Body of pancreas (tissue), 4 donors: ENCODE measurements around the gene SS18L1. TPM values are rescaled to one million over a fixed set of nuclear protein-coding genes. Genes with fewer than 3 reads are reported as not detected.

Source experiments
- ATAC-seq: fragments of 150-250 bp; one replicate; pipeline ENCODE4 v1.9.1; 2016
- DNase-seq, 4 donors: peaks; one replicate each; pipeline ENCODE4 v3.0.0-alpha.2; 2019
- H3K27ac ChIP-seq, 4 donors: fragments of 200-600 bp; sonication (generic); 1 replicate in 3 of 4; 2 replicates in 1 of 4; pipeline versions ENCODE4 v1.5.1 to v1.6.1; 2016 to 2019; ENCODE audit warnings: mild to moderate bottlenecking in 1 of 4, mixed read lengths in 1 of 4, moderate library complexity in 1 of 4
- H3K27me3 ChIP-seq, 2 donors: fragments of 200-600 bp; sonication (generic); one replicate each; pipeline ENCODE4 v1.6.0; 2016; ENCODE audit warnings: mild to moderate bottlenecking in 1 of 2
- H3K36me3 ChIP-seq, 2 donors: fragments of 200-600 bp; sonication (generic); replicated peaks in 1 of 2; 2 replicates each; pipeline ENCODE4 v1.5.1; 2016; ENCODE audit warnings: low read depth in 2 of 2; ENCODE audit not compliant: insufficient read depth in 1 of 2
- H3K4me1 ChIP-seq: fragments of 200-600 bp; sonication (generic); one replicate; pipeline ENCODE4 v1.6.0; 2016
- H3K4me3 ChIP-seq, 2 donors: fragments of 200-600 bp; sonication (generic); 1 replicate in 1 of 2; 2 replicates in 1 of 2; pipeline ENCODE4 v1.5.1; 2016 to 2019
- H3K9me3 ChIP-seq, 3 donors: fragments of 200-600 bp; sonication (generic); 1 replicate in 2 of 3; 2 replicates in 1 of 3; pipeline ENCODE4 v1.5.1; 2016
- POLR2A ChIP-seq, 3 donors: fragments of 450-650 bp; IDR thresholded peaks; one replicate each; pipeline ENCODE4 v1.6.1; 2016; ENCODE audit warnings: antibody characterized with exemption in 3 of 3, mild to moderate bottlenecking in 2 of 3
- WGBS, 2 donors: methylation state at CpG; one replicate each; pipeline ENCODE4 v1.1.5; 2017; 5-methylcytosine and 5-hydroxymethylcytosine counted together
- intact Hi-C: fragments of 100-400 bp; cut with DNase I; formaldehyde crosslinking; loops from one replicate; pipeline ENCODE4 v1.15.1; 2023
- total RNA-seq, 2 donors: library from RNA; depleted of rRNA; stranded (reverse); fragments of >200 nt; gene quantifications; one replicate each; pipeline ENCODE4 v1.1.0, GENCODE V29; 2016
- TF ChIP-seq, protein P1 (sequence below), 7 experiments: fragments of 450-650 bp in 4 of 7; fragments of 200-600 bp in 3 of 7; sonication (generic) in 3 of 7; IDR thresholded peaks; one replicate each; pipeline ENCODE4 v1.5.1; 2016 to 2019; ENCODE audit warnings: antibody characterized with exemption in 7 of 7

SS18L1 gene, protein sequence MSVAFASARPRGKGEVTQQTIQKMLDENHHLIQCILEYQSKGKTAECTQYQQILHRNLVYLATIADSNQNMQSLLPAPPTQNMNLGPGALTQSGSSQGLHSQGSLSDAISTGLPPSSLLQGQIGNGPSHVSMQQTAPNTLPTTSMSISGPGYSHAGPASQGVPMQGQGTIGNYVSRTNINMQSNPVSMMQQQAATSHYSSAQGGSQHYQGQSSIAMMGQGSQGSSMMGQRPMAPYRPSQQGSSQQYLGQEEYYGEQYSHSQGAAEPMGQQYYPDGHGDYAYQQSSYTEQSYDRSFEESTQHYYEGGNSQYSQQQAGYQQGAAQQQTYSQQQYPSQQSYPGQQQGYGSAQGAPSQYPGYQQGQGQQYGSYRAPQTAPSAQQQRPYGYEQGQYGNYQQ
- total RNA-seq, result 10 to 100 TPM; 11.4 to 14.5 TPM

DNA sequence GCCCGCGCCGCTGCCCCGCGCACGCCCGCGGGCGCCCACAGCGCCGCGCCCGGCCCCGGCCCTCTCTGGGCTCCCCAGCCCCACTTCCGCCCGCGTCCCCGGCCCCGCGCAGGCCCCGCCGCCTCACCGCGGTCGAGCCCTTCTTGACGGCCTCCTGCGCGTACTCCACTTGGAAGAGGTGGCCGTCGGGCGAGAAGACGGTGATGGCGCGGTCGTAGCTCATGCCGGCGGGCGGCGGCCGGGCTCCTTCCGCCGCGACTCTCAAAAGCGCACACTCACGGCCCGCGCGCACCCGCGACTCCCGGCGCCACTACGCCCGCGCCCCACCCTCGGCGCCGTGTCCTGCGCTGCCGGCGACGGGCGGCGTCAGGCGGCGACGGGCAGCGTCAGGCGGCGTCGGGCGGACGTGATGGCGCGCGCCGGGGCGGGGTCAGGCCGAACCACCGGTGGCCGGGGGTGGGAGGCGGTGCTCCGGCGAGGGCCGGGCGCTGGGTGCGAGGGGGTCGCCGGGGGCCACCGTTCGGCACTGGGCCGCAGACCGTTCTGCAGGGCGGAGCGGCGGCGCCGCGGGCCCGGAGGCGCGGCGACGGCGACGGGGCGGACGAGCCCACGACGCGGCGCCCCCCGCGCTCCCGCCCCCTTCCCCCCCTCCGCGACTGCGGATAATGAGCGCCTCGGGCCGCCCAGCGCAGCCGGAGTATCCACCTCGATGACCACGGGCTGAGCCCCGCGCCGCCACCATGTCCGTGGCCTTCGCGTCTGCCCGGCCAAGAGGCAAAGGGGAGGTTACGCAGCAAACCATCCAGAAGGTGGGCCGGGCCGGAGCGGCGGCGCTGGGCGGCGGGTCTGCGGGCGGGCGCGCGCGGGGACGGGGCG, at the start of gene SS18L1, which contains the start of gene PSMA7:
TSS of gene SS18L1 (plus strand) at position 689 of the 876 bp plus-strand sequence. CDS start at position 741, 52 bp downstream.
TSS of gene PSMA7 (minus strand) at position 314 of the 876 bp plus-strand sequence. CDS start at position 223, 91 bp downstream.
- 0% methylated on average over 103 of the region's 148 CpGs; no CpG with 5 or more reads in 1 of the 2 donors for WGBS, 2 donors
- Histone ChIP-seq H3K27me3 (no peaks in the 10 kb centered on the region), H3K4me3 (peak within 1 kb of the TSS; percentile 2 to 35), H3K27ac (peak within 1 kb of the TSS; percentile 92 to 98 (median 92)), H3K4me1 (peaks cover 34% of the 10 kb centered on the region), H3K36me3 (peaks cover 8 to 13% of the 10 kb centered on the region in 2 donors), H3K9me3 (no peaks in the 10 kb centered on the region)
- DNase-seq, result peak; percentile 86 to 88 (median 86)
- ATAC-seq, result peak; percentile 93
- TF ChIP-seq, protein P1, sequence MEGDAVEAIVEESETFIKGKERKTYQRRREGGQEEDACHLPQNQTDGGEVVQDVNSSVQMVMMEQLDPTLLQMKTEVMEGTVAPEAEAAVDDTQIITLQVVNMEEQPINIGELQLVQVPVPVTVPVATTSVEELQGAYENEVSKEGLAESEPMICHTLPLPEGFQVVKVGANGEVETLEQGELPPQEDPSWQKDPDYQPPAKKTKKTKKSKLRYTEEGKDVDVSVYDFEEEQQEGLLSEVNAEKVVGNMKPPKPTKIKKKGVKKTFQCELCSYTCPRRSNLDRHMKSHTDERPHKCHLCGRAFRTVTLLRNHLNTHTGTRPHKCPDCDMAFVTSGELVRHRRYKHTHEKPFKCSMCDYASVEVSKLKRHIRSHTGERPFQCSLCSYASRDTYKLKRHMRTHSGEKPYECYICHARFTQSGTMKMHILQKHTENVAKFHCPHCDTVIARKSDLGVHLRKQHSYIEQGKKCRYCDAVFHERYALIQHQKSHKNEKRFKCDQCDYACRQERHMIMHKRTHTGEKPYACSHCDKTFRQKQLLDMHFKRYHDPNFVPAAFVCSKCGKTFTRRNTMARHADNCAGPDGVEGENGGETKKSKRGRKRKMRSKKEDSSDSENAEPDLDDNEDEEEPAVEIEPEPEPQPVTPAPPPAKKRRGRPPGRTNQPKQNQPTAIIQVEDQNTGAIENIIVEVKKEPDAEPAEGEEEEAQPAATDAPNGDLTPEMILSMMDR (IDR thresholded peaks at IDR 0.05), result peak in 1 of 7 experiments; percentile 7
- peak; percentile 79 to 91 (median 85) for TF ChIP-seq POLR2A (IDR thresholded peaks at IDR 0.05)
- intact Hi-C loops, result no loop called here

DNA sequence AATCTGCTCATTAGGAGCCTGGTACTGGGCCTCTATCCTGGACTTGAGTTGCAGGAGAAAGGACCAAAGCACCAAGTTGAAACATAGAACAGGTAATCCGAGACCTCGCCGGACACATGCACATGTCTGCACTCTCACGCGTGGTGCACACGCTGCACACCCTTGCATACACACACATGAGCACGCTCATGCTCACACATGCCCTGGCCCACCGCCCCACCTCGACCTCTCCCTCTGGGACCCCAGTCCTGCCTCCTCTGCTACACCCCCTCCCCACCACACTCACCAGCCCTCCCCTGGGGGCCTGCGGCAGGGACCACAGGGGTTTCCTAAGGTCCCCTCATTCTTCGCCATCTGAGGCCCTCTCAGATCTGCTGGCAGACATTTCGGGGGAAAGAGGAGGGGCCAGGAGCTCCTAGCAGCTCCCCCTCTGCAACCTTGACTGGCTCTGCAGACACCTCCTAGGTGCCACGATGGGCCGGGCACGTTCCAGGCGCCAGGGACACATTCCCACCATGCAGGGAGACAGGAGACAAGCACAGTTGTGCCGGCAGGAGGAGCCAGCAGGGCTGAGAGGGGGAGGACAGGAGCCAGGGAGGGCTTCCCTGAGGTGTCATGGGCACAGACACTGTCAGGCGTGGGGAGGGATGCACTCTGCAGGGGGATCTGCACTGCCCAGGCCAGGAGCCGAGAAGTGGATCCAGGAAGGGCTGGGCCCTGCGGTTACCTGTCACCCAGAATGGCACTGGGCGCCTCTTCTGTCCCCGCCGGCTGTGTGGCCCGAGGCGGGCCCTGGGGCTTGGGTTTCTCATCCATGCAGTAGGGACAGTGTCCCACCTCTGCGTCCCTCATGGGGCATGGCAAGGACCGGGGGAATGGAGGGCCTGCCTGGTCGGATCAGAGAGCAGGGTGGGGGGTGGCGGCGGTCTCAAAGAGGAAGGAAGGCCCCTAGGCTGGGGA, 46.9 kb upstream of the SS18L1 start:
- no peak overlapping the region for H3K4me3 ChIP-seq
- ATAC-seq (no peak), DNase-seq (no peak)
- 81 to 86% methylated on average over 16 to 30 of the region's 30 CpGs for WGBS, 2 donors
- H3K27ac ChIP-seq, result no peak overlapping the region
- intact Hi-C loops, result no loop called here
- no peaks in the 10 kb centered on the region for H3K4me1 ChIP-seq
- TF ChIP-seq, protein P1 (IDR thresholded peaks at IDR 0.05), result no peak
- no peak for TF ChIP-seq POLR2A (IDR thresholded peaks at IDR 0.05)
- no peaks in the 10 kb centered on the region for H3K36me3 ChIP-seq
- no peaks in the 10 kb centered on the region for H3K27me3 ChIP-seq
- H3K9me3 ChIP-seq, result peaks cover 0 to 8% (median 0%) of the 10 kb centered on the region in 3 donors

DNA sequence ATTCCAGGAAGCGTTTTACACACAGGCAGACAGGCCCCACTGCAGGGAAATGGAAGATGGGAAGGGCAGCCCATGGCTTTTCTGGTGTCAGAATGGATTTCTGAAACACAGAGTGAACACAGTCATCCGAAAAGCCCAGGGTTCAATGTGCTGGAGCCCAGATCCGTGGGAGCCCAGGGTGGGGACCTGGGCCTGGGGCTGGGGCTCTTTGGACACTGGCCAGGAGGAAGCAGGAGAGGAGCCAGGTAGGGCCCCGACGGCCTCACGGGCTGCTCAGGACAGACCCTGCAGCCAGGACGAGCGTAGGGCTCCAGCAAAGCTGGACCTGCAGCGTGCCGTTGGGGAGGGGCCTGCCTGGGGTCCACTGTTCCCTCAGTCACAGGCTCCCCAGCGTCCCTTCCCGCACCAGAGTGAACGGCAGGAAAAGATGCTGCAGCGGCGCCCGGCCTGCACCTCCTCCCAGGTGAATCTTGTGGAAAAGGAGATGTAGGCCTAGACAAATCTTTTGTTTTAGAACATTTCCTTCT, 45.6 kb upstream of the SS18L1 start:
- H3K4me3 ChIP-seq, result no peak overlapping the region
- no peak overlapping the region for H3K27ac ChIP-seq
- 71 to 88% methylated on average over 16 of the region's 16 CpGs for WGBS, 2 donors
- ATAC-seq (no peak), DNase-seq (no peak)
- intact Hi-C loops, result no loop called here
- H3K9me3 ChIP-seq, result peaks cover 0 to 8% (median 0%) of the 10 kb centered on the region in 3 donors
- H3K4me1 ChIP-seq, result no peaks in the 10 kb centered on the region
- H3K36me3 ChIP-seq, result no peaks in the 10 kb centered on the region
- no peak for TF ChIP-seq POLR2A (IDR thresholded peaks at IDR 0.05)
- TF ChIP-seq, protein P1 (IDR thresholded peaks at IDR 0.05), result no peak
- H3K27me3 ChIP-seq, result no peaks in the 10 kb centered on the region

- peaks cover 0 to 8% (median 0%) of the 10 kb centered on the region in 3 donors for H3K9me3 ChIP-seq
- H3K36me3 ChIP-seq, result no peaks in the 10 kb centered on the region
- DNase-seq (no peak), ATAC-seq (no peak)
- TF ChIP-seq POLR2A (IDR thresholded peaks at IDR 0.05), result no peak
- TF ChIP-seq, protein P1 (IDR thresholded peaks at IDR 0.05), result no peak
- WGBS, 2 donors, result 75 to 85% methylated on average over 4 of the region's 4 CpGs
- H3K4me1 ChIP-seq, result no peaks in the 10 kb centered on the region
- H3K27me3 ChIP-seq, result no peaks in the 10 kb centered on the region
- intact Hi-C loops, result no loop called here
- no peak overlapping the region for H3K4me3 ChIP-seq
- H3K27ac ChIP-seq, result no peak overlapping the region
These were observed 42.5 kb upstream of the SS18L1 start for GRCh38 chr20:62101078-62101477.
